AG10803 (cell line): ENCODE results near the gene PGAM5.

Experiments
- DNase-seq: peaks from one replicate; pipeline ENCODE4 v3.0.0; 2010; ENCODE audit warnings: low read depth
- H3K4me3 ChIP-seq: 2 replicates; pipeline ENCODE4 v1.5.1; 2011; ENCODE audit warnings: mild to moderate bottlenecking, low read length, control low read depth
- CTCF ChIP-seq: conservative IDR thresholded peaks from 2 replicates; pipeline ENCODE4 v1.5.1; 2011; ENCODE audit warnings: mild to moderate bottlenecking, low read length, control low read depth, inconsistent platforms

The PGAM5 gene

GRCh38 chr12:132728502-132728901, 17.9 kb downstream of the PGAM5 start:
- no peak for TF ChIP-seq CTCF
- no peak overlapping the region for H3K4me3 ChIP-seq
- no peak for DNase-seq

- TF ChIP-seq CTCF: no peak
- no peak overlapping the region for H3K4me3 ChIP-seq
- no peak for DNase-seq
These were observed 19.1 kb downstream of the PGAM5 start for GRCh38 chr12:132729541-132730320.

DNA sequence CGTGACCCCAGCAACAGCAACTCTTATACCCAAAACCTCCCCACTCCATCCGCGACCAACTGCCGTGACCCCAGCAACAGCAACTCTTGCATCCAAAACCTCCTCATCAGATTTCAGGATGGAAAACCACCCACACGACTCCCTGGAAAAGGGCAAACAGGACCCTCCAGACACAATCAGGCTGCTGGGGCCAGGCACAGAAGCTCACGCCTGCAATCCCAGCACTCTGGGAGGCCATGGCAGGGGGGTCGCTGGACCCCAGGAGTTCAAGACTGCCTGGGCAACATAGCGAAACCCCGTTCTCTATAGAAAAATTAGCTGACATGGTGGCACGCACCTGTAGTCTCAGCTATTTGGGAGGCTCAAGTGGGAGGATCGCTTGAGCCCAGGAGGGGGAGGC, 19.7 kb downstream of the PGAM5 start:
- H3K4me3 ChIP-seq: no peak overlapping the region
- DNase-seq: no peak
- TF ChIP-seq CTCF: no peak

GRCh38 chr12:132731574-132731973, 20.9 kb downstream of the PGAM5 start:
- no peak overlapping the region for H3K4me3 ChIP-seq
- TF ChIP-seq CTCF: no peak
- DNase-seq: no peak

DNA sequence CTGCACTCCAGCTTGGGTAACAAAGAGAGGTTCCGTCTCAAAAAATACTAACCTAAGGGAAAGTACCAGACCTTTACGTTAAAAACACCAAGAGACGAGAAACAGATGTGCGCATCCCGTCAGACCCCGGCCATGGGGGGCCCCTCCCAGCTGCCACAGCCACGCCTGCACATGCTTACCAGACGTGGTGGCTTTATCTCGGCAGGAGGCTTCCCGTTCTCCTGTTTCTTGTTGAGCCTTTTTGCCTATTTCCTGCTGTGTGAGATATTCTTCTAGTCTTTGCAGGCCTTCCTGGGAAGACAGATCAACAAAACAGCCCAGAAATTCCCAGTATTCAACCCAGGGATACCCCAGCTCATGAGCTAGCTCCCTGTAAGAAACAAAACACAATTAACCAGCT, 23.6 kb downstream of the PGAM5 start:
- H3K4me3 ChIP-seq: no peak overlapping the region
- no peak for TF ChIP-seq CTCF
- no peak for DNase-seq

DNA sequence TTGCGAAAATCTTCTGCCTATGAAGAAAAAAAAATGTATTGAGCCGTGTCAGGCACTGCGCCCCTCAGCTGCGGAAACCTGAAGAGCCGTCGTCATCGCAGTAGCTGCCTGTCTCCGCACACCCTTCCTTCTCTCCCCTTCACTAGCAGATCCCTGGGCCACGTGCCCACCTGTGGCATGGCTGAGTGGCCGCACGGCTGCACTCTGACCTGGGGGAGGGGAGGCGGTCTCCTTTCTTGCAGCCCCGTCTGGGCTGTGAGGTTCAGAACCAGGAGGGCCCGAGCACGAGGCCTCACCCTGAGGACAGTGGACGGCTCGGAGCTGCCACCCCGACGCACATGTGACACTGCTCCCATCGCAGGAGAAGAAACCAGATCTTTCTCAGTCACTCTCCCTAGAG, 24.9 kb downstream of the PGAM5 start:
- no peak for TF ChIP-seq CTCF
- no peak for DNase-seq
- H3K4me3 ChIP-seq: no peak overlapping the region

DNA sequence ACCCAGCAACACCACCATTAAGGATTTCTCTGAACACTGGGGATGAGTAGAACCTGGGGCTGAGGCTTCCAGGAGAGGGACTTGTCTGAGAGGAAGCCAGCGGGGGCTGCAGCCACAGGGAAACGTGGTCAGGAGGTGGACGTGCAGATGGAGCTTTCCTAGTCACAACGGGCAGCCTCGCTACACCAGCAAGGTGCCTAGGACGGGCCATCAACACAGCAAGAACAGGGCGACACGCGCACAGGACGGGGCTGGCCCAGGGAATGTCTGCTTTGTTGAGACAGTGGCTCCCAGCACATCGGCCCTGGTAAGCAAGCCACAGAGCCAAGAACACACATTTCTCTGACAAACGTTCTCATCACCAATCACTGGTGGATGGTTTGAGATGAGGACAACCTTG, 25.7 kb downstream of the PGAM5 start:
- H3K4me3 ChIP-seq: no peak overlapping the region
- no peak for TF ChIP-seq CTCF
- no peak for DNase-seq
